Ascending aorta (tissue), 2 donors: ENCODE measurements around the gene PICALM. TPM values are rescaled to one million over a fixed set of nuclear protein-coding genes. Genes with fewer than 3 reads are reported as not detected.

Experiments
- DNase-seq, 2 donors: peaks; one replicate each; pipeline ENCODE4 v3.0.0-alpha.2; 2019; ENCODE audit warnings: low spot score in 2 of 2
- H3K27ac ChIP-seq, 2 donors: fragments of 200-600 bp; sonication (generic); one replicate each; pipeline ENCODE4 v1.5.1; 2016 to 2017; ENCODE audit warnings: mild to moderate bottlenecking in 1 of 2
- H3K27me3 ChIP-seq: fragments of 200-600 bp; sonication (generic); one replicate; pipeline ENCODE4 v1.5.1; 2017
- H3K36me3 ChIP-seq, 2 donors: fragments of 200-600 bp; sonication (generic); one replicate each; pipeline ENCODE4 v1.5.1; 2016
- H3K4me1 ChIP-seq, 2 donors: fragments of 200-600 bp; sonication (generic); one replicate each; pipeline ENCODE4 v1.5.1; 2016 to 2017; ENCODE audit warnings: mild to moderate bottlenecking in 1 of 2
- H3K4me3 ChIP-seq, 2 donors: fragments of 200-600 bp; sonication (generic); one replicate each; pipeline ENCODE4 v1.5.1; 2016 to 2017; ENCODE audit warnings: mild to moderate bottlenecking in 1 of 2
- H3K9me3 ChIP-seq, 2 donors: fragments of 200-600 bp; sonication (generic); one replicate each; pipeline ENCODE4 v1.5.1; 2016
- intact Hi-C: fragments of 100-400 bp; cut with DNase I; formaldehyde crosslinking; loops from one replicate; pipeline ENCODE4 v1.15.1; 2023
- total RNA-seq: library from RNA; depleted of rRNA; stranded (reverse); fragments of >200 nt; gene quantifications from one replicate; pipeline ENCODE4 v1.1.0, GENCODE V29; 2016
- TF ChIP-seq, protein P1 (sequence below), 3 experiments: fragments of 200-600 bp in 2 of 3; fragments of 450-650 bp in 1 of 3; sonication (generic) in 2 of 3; IDR thresholded peaks; one replicate each; pipeline ENCODE4 v1.5.1; 2016 to 2019; ENCODE audit warnings: antibody characterized with exemption in 3 of 3, mild to moderate bottlenecking in 1 of 3, moderate library complexity in 1 of 3

The PICALM gene
- total RNA-seq, 1 donor from 2014 or later, result 158 TPM

DNA sequence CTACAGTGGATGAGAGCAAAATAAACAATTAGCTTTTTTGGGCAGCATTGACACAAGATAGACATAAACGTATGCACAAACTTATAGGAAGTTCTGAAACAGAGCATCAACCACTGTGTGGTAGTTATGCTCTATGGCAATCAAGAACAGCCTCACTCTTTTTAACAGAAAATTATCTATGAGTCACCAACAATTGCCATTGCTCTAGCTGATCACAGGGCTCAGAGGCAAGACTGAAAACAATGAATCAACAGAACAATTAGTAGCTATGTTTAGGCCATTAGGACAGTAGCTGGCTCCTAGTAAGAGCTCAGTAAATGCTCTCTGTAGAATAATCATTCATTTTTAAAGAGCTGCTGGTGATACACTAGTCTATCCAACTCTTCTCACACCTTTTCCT lies 34.9 kb upstream of the PICALM start:
- intact Hi-C loops, result no loop called here
- no peaks in the 10 kb centered on the region for H3K27me3 ChIP-seq
- TF ChIP-seq, protein P1, sequence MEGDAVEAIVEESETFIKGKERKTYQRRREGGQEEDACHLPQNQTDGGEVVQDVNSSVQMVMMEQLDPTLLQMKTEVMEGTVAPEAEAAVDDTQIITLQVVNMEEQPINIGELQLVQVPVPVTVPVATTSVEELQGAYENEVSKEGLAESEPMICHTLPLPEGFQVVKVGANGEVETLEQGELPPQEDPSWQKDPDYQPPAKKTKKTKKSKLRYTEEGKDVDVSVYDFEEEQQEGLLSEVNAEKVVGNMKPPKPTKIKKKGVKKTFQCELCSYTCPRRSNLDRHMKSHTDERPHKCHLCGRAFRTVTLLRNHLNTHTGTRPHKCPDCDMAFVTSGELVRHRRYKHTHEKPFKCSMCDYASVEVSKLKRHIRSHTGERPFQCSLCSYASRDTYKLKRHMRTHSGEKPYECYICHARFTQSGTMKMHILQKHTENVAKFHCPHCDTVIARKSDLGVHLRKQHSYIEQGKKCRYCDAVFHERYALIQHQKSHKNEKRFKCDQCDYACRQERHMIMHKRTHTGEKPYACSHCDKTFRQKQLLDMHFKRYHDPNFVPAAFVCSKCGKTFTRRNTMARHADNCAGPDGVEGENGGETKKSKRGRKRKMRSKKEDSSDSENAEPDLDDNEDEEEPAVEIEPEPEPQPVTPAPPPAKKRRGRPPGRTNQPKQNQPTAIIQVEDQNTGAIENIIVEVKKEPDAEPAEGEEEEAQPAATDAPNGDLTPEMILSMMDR (IDR thresholded peaks at IDR 0.05), result no peak
- no peak for DNase-seq
- H3K9me3 ChIP-seq, result no peaks in the 10 kb centered on the region
- H3K4me3 ChIP-seq, result no peak overlapping the region
- no peaks in the 10 kb centered on the region for H3K36me3 ChIP-seq
- no peak overlapping the region for H3K27ac ChIP-seq
- H3K4me1 ChIP-seq, result no peaks in the 10 kb centered on the region

DNA sequence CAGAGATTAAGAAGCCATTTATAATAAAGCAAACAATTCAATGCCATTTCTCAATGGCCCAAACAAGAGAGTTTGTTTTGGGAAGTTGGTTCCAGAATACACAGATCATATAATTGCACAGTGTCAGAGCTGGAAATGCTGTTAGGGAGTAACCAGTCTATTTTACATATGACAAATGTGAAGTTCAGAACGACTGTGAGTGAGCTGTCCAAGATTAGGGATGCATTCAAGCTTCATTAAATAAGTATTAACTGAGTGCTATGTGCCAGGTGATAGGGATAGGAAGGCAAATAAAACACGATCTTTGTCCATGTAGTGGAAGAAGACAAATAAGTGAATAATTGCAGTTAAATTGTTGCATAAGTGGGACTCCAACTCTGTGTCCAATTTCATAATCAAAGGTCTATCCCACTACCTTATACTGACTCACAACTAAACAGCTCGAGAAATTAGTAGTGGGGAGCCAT lies 33.1 kb upstream of the PICALM start:
- no peak for DNase-seq
- Histone ChIP-seq H3K4me1 (no peaks in the 10 kb centered on the region), H3K36me3 (no peaks in the 10 kb centered on the region), H3K4me3 (no peak overlapping the region), H3K27me3 (no peaks in the 10 kb centered on the region), H3K9me3 (no peaks in the 10 kb centered on the region), H3K27ac (no peak overlapping the region)
- intact Hi-C loops, result no loop called here
- TF ChIP-seq, protein P1 (IDR thresholded peaks at IDR 0.05), result no peak

DNA sequence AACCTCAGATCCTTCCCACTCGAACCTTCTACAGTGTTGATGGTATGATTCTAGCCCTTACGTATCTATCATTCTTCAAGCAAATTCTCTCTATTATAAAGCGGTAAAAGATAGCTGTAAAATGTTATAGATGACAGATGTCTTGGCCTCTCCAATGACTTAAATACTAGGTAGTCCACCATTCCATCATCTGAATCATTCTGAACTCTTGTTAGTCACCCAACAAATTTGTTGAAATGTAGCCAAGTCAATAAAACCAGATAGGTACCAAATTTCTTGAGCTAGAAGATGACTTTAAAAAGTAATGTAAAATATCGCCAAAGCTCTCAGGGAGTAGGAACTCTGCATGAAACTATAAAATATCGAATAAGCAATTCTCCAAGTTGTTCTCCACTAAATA lies 32.6 kb upstream of the PICALM start:
- no peaks in the 10 kb centered on the region for H3K36me3 ChIP-seq
- no peaks in the 10 kb centered on the region for H3K27me3 ChIP-seq
- no peak for DNase-seq
- H3K4me1 ChIP-seq, result no peaks in the 10 kb centered on the region
- intact Hi-C loops, result no loop called here
- H3K9me3 ChIP-seq, result no peaks in the 10 kb centered on the region
- H3K27ac ChIP-seq, result no peak overlapping the region
- TF ChIP-seq, protein P1 (IDR thresholded peaks at IDR 0.05), result no peak
- no peak overlapping the region for H3K4me3 ChIP-seq

DNA sequence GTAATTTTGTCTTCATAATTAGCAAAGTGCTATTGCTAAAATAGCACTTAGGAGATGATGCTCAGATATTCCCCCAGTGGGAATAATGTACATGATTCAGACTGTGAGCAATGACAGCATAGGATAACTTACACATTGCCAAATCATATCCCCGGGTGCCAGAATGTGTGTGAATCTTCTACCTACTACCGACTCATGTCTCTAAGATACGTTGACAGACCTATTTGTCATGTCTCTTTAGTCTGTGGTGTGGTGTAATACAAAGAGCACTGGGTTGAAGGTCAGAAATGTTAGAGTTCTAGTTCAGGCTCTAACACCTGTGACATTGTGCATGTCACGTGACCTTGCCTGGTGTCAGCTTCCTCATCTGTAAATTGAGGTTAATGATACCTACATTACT lies 31.0 kb upstream of the PICALM start:
- intact Hi-C loops, result no loop called here
- H3K36me3 ChIP-seq, result no peaks in the 10 kb centered on the region
- DNase-seq, result no peak
- H3K4me1 ChIP-seq, result no peaks in the 10 kb centered on the region
- H3K9me3 ChIP-seq, result no peaks in the 10 kb centered on the region
- TF ChIP-seq, protein P1 (IDR thresholded peaks at IDR 0.05), result no peak
- no peak overlapping the region for H3K27ac ChIP-seq
- no peak overlapping the region for H3K4me3 ChIP-seq
- H3K27me3 ChIP-seq, result no peaks in the 10 kb centered on the region

DNA sequence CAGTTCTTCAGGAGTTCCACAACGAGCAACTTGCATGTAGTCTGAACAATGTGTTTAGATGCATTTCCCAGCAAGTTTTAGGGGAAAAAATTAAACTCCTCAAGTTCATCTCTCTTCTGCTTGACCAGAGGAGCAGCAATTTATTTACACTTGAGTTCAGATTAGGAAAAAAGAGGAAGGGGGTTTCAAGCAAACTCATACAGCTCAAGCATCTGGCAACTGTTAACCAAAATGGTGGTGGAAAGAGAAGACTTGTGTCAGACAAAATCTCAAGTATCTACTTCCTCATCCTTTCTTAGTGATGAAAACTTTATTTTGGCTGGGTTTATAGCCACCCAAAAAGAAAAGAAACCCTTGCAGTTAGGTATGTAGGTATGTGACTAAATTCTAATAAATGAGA lies 29.1 kb upstream of the PICALM start:
- no peak overlapping the region for H3K27ac ChIP-seq
- intact Hi-C loops, result no loop called here
- H3K27me3 ChIP-seq, result no peaks in the 10 kb centered on the region
- no peaks in the 10 kb centered on the region for H3K9me3 ChIP-seq
- H3K36me3 ChIP-seq, result no peaks in the 10 kb centered on the region
- H3K4me1 ChIP-seq, result no peaks in the 10 kb centered on the region
- H3K4me3 ChIP-seq, result no peak overlapping the region
- TF ChIP-seq, protein P1 (IDR thresholded peaks at IDR 0.05), result no peak
- no peak for DNase-seq

DNA sequence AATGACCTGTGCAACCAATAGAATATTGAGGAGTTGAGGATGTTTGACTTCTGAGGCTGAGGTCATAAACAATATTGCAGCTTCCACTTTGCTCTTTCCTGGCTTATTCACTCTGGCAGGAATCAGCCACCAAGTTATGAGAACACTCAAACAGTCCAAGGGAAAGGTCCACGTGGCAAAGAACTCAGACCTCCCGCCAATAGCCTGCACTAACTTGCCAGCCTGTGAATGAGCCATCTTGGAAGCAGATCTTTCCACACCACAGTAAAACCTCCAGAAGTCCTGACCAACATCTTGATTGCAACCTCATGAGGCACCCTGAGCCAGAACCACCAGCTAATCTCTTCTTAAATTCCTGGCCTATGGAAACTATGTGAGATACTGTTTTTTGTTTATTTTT lies 22.7 kb upstream of the PICALM start:
- peak; percentile 14 to 87 for DNase-seq
- no peaks in the 10 kb centered on the region for H3K27me3 ChIP-seq
- H3K36me3 ChIP-seq, result no peaks in the 10 kb centered on the region
- TF ChIP-seq, protein P1 (IDR thresholded peaks at IDR 0.05), result no peak
- H3K27ac ChIP-seq, result peak overlapping the region; percentile 76 to 77
- intact Hi-C loops, result loop anchor here (1.0 to 2.0 kb wide), 3 partner anchors 22 to 83 kb away; partner anchors contain the start of gene PICALM
- H3K4me1 ChIP-seq, result peaks cover 0 to 12% of the 10 kb centered on the region in 2 donors
- H3K9me3 ChIP-seq, result no peaks in the 10 kb centered on the region
- no peak overlapping the region for H3K4me3 ChIP-seq
